Epithelial cell of proximal tubule (primary cell): ENCODE results near the gene THEMIS. TPM values are rescaled to one million over a fixed set of nuclear protein-coding genes. Genes with fewer than 3 reads are reported as not detected.

Experiments
- DNase-seq: peaks from one replicate; pipeline ENCODE4 v3.0.0-alpha.2; 2011; ENCODE audit warnings: low read depth
- H3K4me3 ChIP-seq: 2 replicates; pipeline ENCODE4 v1.5.1; 2011; ENCODE audit warnings: low read depth, mild to moderate bottlenecking, low read length
- CTCF ChIP-seq: conservative IDR thresholded peaks from 2 replicates; pipeline ENCODE4 v1.5.1; 2012; ENCODE audit warnings: low read depth, mild to moderate bottlenecking, low read length
- total RNA-seq: library from RNA; depleted of rRNA; stranded (reverse); fragments of >200 nt; gene quantifications from 2 replicates; pipeline ENCODE4 v1.2.3, GENCODE V29; 2015

Gene THEMIS
- total RNA-seq, 1 donor from 2014 or later: not detected

GRCh38 chr6:127834136-127834535 lies 66.7 kb downstream of the THEMIS start:
- H3K4me3 ChIP-seq: no peak overlapping the region
- DNase-seq: no peak
- no peak for TF ChIP-seq CTCF

- no peak for DNase-seq
- TF ChIP-seq CTCF: no peak
- H3K4me3 ChIP-seq: no peak overlapping the region
These were observed 67.5 kb downstream of the THEMIS start for GRCh38 chr6:127833336-127833735.

GRCh38 chr6:127832381-127832780 lies 68.5 kb downstream of the THEMIS start:
- no peak for TF ChIP-seq CTCF
- no peak for DNase-seq
- no peak overlapping the region for H3K4me3 ChIP-seq

GRCh38 chr6:127824061-127824460 lies 76.8 kb downstream of the THEMIS start:
- TF ChIP-seq CTCF: no peak
- H3K4me3 ChIP-seq: no peak overlapping the region
- no peak for DNase-seq

- TF ChIP-seq CTCF: no peak
- no peak for DNase-seq
- H3K4me3 ChIP-seq: no peak overlapping the region
These were observed 79.4 kb downstream of the THEMIS start for GRCh38 chr6:127821431-127821830.

DNA sequence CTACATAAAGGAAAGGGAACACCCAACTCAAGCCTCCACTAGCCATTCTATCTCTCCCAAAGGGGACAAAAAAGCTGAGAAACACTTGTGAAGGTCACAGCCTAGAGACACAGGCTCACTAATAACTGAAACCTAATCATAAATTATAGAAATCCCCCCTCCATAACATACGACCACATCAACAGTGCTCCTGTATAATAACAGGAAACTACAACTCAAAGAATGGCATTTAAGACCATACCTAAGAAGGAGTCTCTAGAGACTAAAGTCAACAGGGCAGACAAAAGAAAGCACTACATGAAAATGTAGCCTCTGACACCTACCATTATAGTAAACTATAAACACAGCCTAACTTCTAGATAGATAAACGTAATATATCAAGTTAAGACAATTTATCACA lies 82.7 kb downstream of the THEMIS start:
- no peak for TF ChIP-seq CTCF
- DNase-seq: no peak
- no peak overlapping the region for H3K4me3 ChIP-seq

DNA sequence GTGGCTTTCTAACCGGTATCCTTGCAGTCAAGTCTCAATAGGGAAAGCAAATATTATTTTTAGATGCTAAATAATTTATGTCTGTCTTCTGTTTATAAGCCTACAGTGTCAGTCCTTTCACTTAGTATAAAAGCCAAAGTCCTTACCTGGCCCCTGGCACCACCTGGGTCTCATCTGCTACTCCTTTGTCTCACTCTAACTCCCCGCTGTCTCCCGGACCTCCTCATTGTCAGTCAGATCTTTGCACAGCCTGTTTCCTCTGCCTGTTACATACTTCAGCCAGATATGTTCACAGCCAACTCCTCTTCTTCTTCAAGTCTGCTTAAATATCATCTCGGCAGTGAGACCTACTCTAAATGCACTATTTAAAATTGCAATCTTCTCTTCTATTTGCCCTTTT lies 84.2 kb downstream of the THEMIS start:
- no peak for TF ChIP-seq CTCF
- no peak overlapping the region for H3K4me3 ChIP-seq
- DNase-seq: no peak
